ENCODE measurements around the gene DOCK6.

DOCK6 gene

DNA sequence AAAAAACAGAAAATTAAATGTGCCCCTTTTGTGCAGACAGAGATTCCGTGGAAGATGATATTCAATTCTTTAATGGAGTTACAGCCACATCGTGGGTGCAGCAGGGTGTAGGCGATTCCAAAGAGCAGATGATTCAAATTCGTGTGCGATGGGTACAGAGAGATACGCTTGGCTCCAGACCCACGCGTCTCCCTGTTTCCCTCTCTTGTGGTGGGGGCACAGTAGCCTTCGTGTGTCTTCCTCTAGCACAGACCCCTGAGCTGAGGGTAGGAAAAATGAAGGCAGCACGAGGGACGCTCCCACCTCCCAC is 38.4 kb upstream of the DOCK6 start:
- H3K36me3 ChIP-seq (ENCODE audit: insufficient read depth), result no peaks in the 10 kb centered on the region
- no peak overlapping the region for H3K9ac ChIP-seq
- peaks cover 2% of the 10 kb centered on the region; the same call in 1 of the 2 replicates for H3K27me3 ChIP-seq (ENCODE audit: insufficient read depth, low read depth)
- H2AFZ ChIP-seq (ENCODE audit: low read depth), result no peak overlapping the region
- H3K27ac ChIP-seq, result no peak overlapping the region
- H4K20me1 ChIP-seq (ENCODE audit: insufficient read depth), result no peaks in the 10 kb centered on the region
- no peak for TF ChIP-seq CTCF (conservative IDR thresholded peaks at IDR 0.05; ENCODE audit: low read depth, low read length)
- no peaks in the 10 kb centered on the region for H3K79me2 ChIP-seq (ENCODE audit: insufficient read depth, low read depth)
- H3K4me3 ChIP-seq (IDR thresholded peaks at IDR 0.05; ENCODE audit: insufficient read depth, low read depth, low read length), result no peak overlapping the region
- H3K4me2 ChIP-seq, result no peak overlapping the region
- no peaks in the 10 kb centered on the region for H3K4me1 ChIP-seq (ENCODE audit: low read depth, poor library complexity, severe bottlenecking)

DNA sequence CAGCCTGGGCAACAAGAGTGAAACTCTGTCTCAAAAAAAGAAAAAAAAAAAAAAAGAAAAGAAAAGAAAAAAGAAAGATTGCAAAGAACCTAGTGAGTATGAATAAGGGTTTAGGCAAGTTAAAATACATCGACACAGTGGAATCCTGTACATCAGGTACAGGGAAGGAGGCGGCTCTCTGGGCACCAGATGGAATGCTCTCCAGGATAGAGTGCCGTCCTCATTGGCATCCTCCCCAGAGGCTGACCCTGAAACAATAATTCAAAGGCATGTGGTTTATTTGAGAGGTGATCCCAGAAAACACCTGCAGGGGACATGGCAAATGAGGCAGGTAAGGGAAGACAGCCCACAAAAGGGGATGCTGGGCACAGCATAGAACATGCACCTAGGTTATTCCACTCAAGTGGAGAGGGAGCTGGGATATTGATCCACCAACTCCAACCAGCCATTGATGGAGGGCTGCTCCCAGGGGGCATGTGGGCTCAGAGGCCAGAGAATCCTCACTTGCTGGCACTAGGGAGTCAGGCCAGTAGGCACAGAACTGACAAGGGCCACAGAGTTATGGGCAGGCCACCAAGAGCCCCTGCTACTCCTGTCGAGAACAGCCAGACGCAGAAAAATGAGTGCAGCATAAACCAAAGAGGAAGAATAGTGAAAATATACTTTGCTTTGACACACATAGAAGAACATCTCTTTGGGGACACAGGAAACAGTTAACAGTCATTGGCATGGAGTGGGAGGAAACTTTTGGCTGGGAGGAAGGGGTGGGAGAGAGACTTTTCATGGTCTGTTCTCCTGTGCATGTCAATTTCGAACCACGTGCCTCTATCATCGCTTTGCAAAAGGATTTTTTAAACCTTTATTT is 37.9 kb upstream of the DOCK6 start:
- H2AFZ ChIP-seq (ENCODE audit: low read depth), result no peak overlapping the region
- peaks cover 2% of the 10 kb centered on the region; the same call in 1 of the 2 replicates for H3K27me3 ChIP-seq (ENCODE audit: insufficient read depth, low read depth)
- no peak overlapping the region for H3K9ac ChIP-seq
- no peaks in the 10 kb centered on the region for H3K79me2 ChIP-seq (ENCODE audit: insufficient read depth, low read depth)
- no peaks in the 10 kb centered on the region for H4K20me1 ChIP-seq (ENCODE audit: insufficient read depth)
- no peak overlapping the region for H3K4me2 ChIP-seq
- no peaks in the 10 kb centered on the region for H3K36me3 ChIP-seq (ENCODE audit: insufficient read depth)
- H3K27ac ChIP-seq, result no peak overlapping the region
- H3K4me3 ChIP-seq (IDR thresholded peaks at IDR 0.05; ENCODE audit: insufficient read depth, low read depth, low read length), result no peak overlapping the region
- H3K4me1 ChIP-seq (ENCODE audit: low read depth, poor library complexity, severe bottlenecking), result no peaks in the 10 kb centered on the region
- no peak for TF ChIP-seq CTCF (conservative IDR thresholded peaks at IDR 0.05; ENCODE audit: low read depth, low read length)

- Histone ChIP-seq H3K79me2 (ENCODE audit: insufficient read depth, low read depth) (no peaks in the 10 kb centered on the region), H2AFZ (ENCODE audit: low read depth) (no peak overlapping the region), H3K4me2 (no peak overlapping the region), H3K36me3 (ENCODE audit: insufficient read depth) (no peaks in the 10 kb centered on the region), H4K20me1 (ENCODE audit: insufficient read depth) (no peaks in the 10 kb centered on the region), H3K27me3 (ENCODE audit: insufficient read depth, low read depth) (peaks cover 7% of the 10 kb centered on the region; the same call in 1 of the 2 replicates), H3K4me1 (ENCODE audit: low read depth, poor library complexity, severe bottlenecking) (peaks cover 15% of the 10 kb centered on the region), H3K9ac (no peak overlapping the region), H3K27ac (no peak overlapping the region), H3K4me3 (IDR thresholded peaks at IDR 0.05; ENCODE audit: insufficient read depth, low read depth, low read length) (no peak overlapping the region)
- no peak for TF ChIP-seq CTCF (conservative IDR thresholded peaks at IDR 0.05; ENCODE audit: low read depth, low read length)
Measured at GRCh38 chr19:11296264-11296663, 33.9 kb upstream of the DOCK6 start.

DNA sequence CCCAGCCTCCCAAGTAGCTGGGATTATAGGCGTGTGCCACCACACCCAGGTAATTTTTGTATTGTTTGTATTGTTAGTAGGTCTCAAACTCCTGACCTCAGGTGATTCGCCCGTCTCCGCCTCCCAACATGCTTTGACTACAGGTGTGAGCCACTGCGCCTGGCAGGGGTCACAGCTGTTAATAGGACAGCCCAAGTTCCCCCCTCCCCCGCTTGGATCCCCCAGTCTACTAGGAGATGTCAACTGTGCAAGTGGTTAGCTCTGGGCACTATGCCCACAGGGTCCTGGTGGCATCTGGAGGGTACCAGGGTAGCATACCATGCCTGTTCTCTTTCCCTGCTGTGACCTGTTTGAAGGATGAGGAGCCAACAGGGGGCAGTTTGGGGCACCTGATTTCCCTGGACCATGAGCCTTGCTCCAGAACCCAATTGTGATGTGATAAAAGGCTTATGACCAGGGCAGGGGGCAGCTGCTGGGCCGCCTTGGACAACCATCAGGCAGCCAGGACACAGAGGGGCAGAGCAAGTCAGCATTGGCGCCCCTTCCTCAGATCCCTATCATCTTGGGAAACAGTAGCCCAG is 33.4 kb upstream of the DOCK6 start, which contains the start of gene TSPAN16:
TSS of gene TSPAN16 (plus strand) at position 496 of the 581 bp plus-strand sequence. CDS start 138 bp downstream, outside the sequence.
- no peak within 1 kb of the TSS for H3K27ac ChIP-seq
- H4K20me1 ChIP-seq (ENCODE audit: insufficient read depth), result no peaks in the 10 kb centered on the region
- H3K79me2 ChIP-seq (ENCODE audit: insufficient read depth, low read depth), result no peaks in the 10 kb centered on the region
- H3K9ac ChIP-seq, result no peak within 1 kb of the TSS
- H3K27me3 ChIP-seq (ENCODE audit: insufficient read depth, low read depth), result peaks cover 10% of the 10 kb centered on the region; the same call in 1 of the 2 replicates
- no peak for TF ChIP-seq CTCF (conservative IDR thresholded peaks at IDR 0.05; ENCODE audit: low read depth, low read length)
- no peak within 1 kb of the TSS for H2AFZ ChIP-seq (ENCODE audit: low read depth)
- H3K4me1 ChIP-seq (ENCODE audit: low read depth, poor library complexity, severe bottlenecking), result peaks cover 15% of the 10 kb centered on the region
- no peak within 1 kb of the TSS for H3K4me2 ChIP-seq
- H3K36me3 ChIP-seq (ENCODE audit: insufficient read depth), result no peaks in the 10 kb centered on the region
- no peak within 1 kb of the TSS for H3K4me3 ChIP-seq (IDR thresholded peaks at IDR 0.05; ENCODE audit: insufficient read depth, low read depth, low read length)
